GM21717 (cell line): ENCODE measurements around the gene ERCC3.
A peak's percentile ranks its signal among the peaks of the same experiment; 100 is the strongest.

Source experiments
- ATAC-seq: cut with Tn5 transposase; IDR thresholded peaks from one replicate; pipeline ENCODE4 v1.9.1; 2021; ENCODE audit warnings: mild to moderate bottlenecking, moderate library complexity; ENCODE audit not compliant: unreplicated experiment

ERCC3 gene

GRCh38 chr2:127293748-127294562 lies at the start of gene ERCC3:
Gene ERCC3, minus strand, starts transcription at chr2:127294144. Its CDS starts 63 bp downstream, at chr2:127294081.
- peak; percentile 98 for ATAC-seq

- ATAC-seq = no peak
Measured at GRCh38 chr2:127343277-127343676, 49.3 kb upstream of the ERCC3 start.

GRCh38 chr2:127342101-127342500 lies 48.2 kb upstream of the ERCC3 start:
- peak; percentile 83 for ATAC-seq

- no peak for ATAC-seq
Measured at GRCh38 chr2:127332335-127332734, 38.4 kb upstream of the ERCC3 start.

- peak; percentile 73 for ATAC-seq
Measured at GRCh38 chr2:127330753-127331152, 36.8 kb upstream of the ERCC3 start.

GRCh38 chr2:127326289-127326945 lies 32.5 kb upstream of the ERCC3 start:
- ATAC-seq = no peak

- no peak for ATAC-seq
Measured at GRCh38 chr2:127324635-127325034, 30.7 kb upstream of the ERCC3 start.

- no peak for ATAC-seq
Measured at GRCh38 chr2:127321303-127321702, 27.4 kb upstream of the ERCC3 start.

- ATAC-seq = no peak
Measured at GRCh38 chr2:127320586-127321275, 26.8 kb upstream of the ERCC3 start.

GRCh38 chr2:127320067-127320466 lies 26.1 kb upstream of the ERCC3 start:
- ATAC-seq = no peak

GRCh38 chr2:127314193-127314988 lies 20.4 kb upstream of the ERCC3 start:
- no peak for ATAC-seq

- ATAC-seq = peak; percentile 95
Measured at GRCh38 chr2:127313406-127313805, 19.5 kb upstream of the ERCC3 start.

- ATAC-seq = no peak
Measured at GRCh38 chr2:127310980-127311379, 17.0 kb upstream of the ERCC3 start.

GRCh38 chr2:127309468-127309867 lies 15.5 kb upstream of the ERCC3 start:
- no peak for ATAC-seq

GRCh38 chr2:127308586-127309138 lies 14.7 kb upstream of the ERCC3 start:
- ATAC-seq = no peak

- ATAC-seq = peak; percentile 61
Measured at GRCh38 chr2:127305990-127306585, 12.1 kb upstream of the ERCC3 start.

- ATAC-seq = no peak
Measured at GRCh38 chr2:127302168-127302567, 8.2 kb upstream of the ERCC3 start.

GRCh38 chr2:127293386-127293747 lies 577 bp downstream of the ERCC3 start:
- ATAC-seq = peak; percentile 11

- ATAC-seq = no peak
Measured at GRCh38 chr2:127288274-127288673, 5.7 kb downstream of the ERCC3 start.

- no peak for ATAC-seq
Measured at GRCh38 chr2:127283275-127283674, 10.7 kb downstream of the ERCC3 start.
